ENCODE results near the gene ORAI1. TPM values are rescaled to one million over a fixed set of nuclear protein-coding genes. Genes with fewer than 3 reads are reported as not detected.
"Not testable (repeated sequence)": the region's sequence is repeated elsewhere in the genome, so short reads cannot be mapped to it uniquely, and the experiment has no call there.

Gene ORAI1
- polyA plus RNA-seq, 1 donor = 10.3 TPM

DNA sequence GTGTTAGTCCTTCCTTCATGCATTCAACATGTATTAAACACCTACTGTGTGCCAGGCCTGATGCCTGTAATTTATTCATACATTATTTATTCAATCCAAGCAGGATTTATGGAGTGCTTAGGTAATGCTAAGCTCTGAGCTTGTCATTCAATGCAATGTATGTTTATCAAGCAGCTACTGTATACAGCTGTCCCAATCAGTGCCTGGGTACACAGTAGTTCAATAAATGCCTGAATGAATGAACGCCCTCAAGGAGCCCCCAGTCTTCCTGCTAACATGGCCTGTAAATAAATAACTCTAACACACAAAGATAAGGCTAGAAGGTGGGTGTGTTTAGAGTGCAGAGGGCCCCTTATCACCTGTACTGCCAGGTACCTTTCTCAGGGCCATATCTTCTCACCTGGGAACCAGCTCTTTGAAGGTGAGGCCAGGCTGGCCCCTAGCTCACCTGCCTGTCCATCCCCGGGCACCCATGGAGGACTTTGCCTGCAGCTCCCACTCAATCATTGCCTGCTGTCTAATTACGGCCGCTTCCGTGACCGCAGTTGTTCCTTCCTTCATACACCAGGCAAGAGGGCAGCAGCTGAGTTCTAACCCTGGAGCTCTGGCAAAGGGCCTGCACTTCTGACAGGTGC is 25.5 kb upstream of the ORAI1 start:
- DNase-seq = no peak

GRCh38 chr12:121602766-121603165 is 23.6 kb upstream of the ORAI1 start:
- no peak for DNase-seq

DNA sequence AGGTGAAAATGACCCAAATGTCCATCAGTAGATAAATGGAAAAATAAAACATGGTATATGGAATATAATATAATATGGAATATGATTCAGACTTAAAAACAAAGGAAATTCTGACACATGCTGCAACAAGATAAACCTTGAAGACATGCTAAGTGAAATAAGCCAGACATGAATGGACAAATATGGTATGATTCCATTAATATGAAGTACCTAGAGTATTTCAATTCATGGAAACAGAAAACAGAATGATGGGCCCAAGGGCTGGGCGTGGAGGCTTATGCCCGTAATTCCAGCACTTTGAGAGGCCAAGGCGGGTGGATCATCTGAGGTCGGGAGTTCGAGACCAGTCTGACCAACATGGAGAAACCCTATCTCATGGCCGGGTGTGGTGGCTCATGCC is 22.7 kb upstream of the ORAI1 start:
- DNase-seq = no peak

GRCh38 chr12:121608301-121608700 is 18.0 kb upstream of the ORAI1 start:
- DNase-seq = no peak

DNA sequence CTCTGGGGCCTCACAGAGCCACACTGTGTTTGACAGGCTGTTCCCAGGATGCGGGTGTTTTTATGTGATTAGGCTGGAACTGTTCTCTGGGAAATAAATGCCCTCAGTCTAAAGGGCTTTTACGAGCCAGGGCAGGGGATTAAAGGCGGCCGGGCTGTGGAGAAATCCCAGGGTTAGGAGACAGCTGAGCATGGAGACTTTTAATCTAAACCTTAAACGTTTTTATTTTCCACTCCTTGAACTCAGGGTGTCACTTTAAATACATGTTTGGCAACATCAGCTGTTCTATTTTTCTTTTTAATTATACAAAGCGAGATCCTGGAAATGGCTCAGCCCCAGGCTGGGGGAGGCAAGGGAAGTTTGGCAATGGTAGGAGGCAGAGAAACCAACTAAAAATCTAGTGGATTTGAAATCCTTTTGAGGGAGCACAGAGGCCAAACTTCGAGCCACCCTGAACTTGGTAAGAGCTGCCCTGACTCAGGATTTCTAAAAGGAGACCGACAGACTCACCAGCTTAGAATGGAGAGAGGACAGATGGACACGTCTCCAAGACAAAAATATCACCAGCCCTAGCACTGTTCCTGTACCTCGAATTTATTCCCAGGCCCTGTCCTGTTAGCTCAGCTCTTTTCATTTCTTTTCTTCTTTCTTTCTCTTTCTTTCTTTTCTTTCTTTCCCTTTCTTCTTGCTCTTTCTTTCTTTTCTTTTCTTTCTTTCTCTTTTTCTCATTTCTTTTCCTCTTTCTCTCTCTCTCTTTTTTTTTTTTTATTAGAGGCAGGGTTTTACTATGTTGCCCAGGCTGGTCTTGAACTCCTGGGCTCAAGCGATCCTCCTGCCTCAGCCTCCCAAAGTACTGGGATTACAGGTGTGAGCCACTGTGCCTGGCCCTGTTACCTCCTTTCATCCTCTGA is 15.8 kb upstream of the ORAI1 start:
- peak; percentile 63 for DNase-seq

- no peak for DNase-seq
These were observed 15.0 kb upstream of the ORAI1 start for GRCh38 chr12:121611306-121611705.

- no peak for DNase-seq
These were observed 12.9 kb upstream of the ORAI1 start for GRCh38 chr12:121613462-121613861.

DNA sequence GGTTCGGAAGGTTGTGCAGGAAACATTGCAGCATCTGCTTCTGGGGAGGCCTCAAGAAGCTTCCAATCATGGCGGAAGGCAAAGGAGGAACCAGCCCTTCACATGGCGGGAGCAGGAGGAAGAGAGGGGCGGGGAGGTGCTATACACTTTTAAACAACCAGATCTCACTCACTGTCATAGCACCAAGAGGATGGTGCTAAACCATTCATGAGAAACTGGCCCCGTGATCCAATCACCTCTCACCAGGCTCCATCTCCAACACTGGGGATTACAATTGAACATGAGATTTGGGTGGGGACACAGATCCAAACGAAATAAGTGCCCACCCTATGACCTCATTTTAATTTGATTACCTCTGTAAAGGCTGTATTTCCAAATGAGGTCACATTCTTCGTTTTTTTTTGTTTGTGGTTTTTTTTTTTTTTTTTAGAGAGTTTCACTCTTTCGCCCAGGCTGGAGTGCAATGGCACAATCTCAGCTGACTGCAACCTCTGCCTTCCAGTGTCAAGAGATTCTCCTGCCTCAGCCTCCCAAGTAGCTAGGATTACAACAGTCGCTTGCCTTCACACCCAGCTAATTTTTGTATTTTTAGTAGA is 11.4 kb upstream of the ORAI1 start:
- no peak for DNase-seq

- no peak for DNase-seq
These were observed 7.6 kb upstream of the ORAI1 start for GRCh38 chr12:121618659-121619233.

- DNase-seq = no peak
These were observed 5.9 kb upstream of the ORAI1 start for GRCh38 chr12:121620333-121620891.

- DNase-seq = peak; percentile 53
These were observed 717 bp downstream of the ORAI1 start for GRCh38 chr12:121626853-121627640.

GRCh38 chr12:121628037-121628436 is 1.7 kb downstream of the ORAI1 start:
- DNase-seq = no peak

GRCh38 chr12:121628536-121628935 is 2.2 kb downstream of the ORAI1 start:
- no peak for DNase-seq

GRCh38 chr12:121630791-121631355 is 4.5 kb downstream of the ORAI1 start:
- DNase-seq = no peak

- DNase-seq = no peak
These were observed 6.0 kb downstream of the ORAI1 start for GRCh38 chr12:121632069-121632970.

DNA sequence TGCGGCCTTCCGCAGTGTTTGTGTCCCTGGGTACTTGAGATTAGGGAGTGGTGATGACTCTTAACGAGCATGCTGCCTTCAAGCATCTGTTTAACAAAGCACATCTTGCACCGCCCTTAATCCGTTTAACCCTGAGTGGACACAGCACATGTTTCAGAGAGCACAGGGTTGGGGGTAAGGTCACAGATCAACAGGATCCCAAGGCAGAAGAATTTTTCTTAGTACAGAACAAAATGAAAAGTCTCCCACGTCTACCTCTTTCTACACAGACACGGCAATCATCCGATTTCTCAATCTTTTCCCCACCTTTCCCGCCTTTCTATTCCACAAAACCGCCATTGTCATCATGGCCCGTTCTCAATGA is 7.5 kb downstream of the ORAI1 start:
- not testable (repeated sequence) for DNase-seq

DNA sequence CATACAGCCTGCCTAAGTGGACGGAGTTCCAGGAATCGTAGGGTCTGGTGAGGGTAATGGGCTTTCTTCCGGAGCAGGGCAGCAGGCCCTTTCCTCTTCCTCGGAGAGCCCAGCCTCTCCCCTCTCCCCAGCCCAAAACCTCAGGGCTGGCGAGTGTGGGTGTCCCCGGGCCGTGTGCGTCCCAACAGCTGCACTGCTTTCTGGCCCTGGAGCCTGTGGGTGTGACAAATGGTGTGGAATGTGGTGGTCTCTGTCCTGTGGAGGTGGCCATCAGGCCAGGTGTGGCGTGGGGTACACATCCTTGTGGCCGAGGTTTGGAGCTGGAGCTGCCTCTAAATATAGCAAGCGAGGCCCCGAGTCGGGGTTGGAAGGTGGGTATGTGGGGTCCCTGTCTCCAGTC is 8.5 kb downstream of the ORAI1 start:
- no peak for DNase-seq

DNA sequence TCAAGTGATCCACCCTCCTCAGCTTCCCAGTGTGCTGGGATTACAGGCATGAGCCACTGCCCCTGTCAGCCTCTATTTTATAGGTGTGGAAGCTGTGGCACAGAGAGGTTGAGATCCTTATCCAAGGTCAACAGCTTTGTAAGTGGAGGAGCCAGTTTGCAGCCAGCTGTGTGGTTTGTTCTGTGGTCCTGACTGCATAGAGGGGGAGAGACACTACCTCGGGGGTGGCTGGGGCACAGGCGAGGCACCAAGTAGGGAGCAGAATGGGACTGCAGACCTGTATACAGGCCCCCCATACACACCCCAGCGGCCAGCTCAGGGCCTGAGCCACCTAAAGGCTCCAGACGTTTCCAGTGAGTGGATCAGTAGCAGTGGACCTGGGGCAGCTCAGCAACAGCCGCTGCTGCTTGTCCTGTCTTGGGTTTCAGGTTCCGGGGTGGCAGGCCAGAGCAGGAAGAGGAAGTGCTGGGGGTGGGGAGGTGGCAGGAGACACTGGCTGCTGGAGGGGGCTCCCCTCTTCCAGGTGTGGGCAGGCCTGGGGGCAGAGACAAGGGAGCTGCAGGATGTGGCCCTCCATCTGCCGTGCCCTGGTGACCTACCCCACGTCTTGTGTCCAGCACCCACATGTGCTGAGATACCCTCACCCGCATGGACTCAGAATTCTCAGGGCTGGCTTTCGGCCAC is 11.0 kb downstream of the ORAI1 start:
- no peak for DNase-seq
